ENCODE results near the gene RFC2. TPM values are rescaled to one million over a fixed set of nuclear protein-coding genes. Genes with fewer than 3 reads are reported as not detected.

Gene RFC2
- total RNA-seq, 1 donor from 2014 or later, result 71.3 TPM

DNA sequence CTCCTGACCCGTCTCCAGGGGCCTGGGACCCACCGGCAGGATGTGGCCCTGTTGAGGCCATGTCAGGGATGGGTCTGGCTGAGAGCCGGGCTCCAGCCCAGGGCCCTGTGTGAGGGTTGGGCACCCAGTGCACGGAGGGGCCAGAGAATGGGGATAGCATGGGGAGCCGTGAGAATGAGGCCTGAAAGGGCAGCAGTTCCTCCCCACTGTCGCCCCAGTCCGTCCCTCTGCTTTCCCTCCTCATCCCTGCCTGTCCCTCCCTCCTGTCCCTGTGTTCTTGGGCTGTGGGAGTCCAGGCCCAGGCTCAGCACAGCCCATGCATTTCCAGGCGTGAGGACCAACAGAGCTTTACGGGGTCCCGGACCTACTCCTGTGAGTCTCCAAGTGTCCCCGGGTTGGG lies 34.8 kb downstream of the RFC2 start:
- H3K36me3 Mint-ChIP-seq, result no peaks in the 10 kb centered on the region
- H3K9ac ChIP-seq, result no peak overlapping the region
- H3K4me3 Mint-ChIP-seq, result no peak overlapping the region
- H3K9me3 ChIP-seq (ENCODE audit: low read depth), result no peaks in the 10 kb centered on the region
- no peaks in the 10 kb centered on the region for H3K36me3 ChIP-seq
- H3K27me3 ChIP-seq, result no peaks in the 10 kb centered on the region
- no peaks in the 10 kb centered on the region for H3K79me2 ChIP-seq (ENCODE audit: low read depth)
- no peaks in the 10 kb centered on the region for H3K9me3 Mint-ChIP-seq
- no peak overlapping the region for H3K27ac Mint-ChIP-seq
- H2AFZ ChIP-seq (replicated peaks), result no peak overlapping the region
- peaks cover 2% of the 10 kb centered on the region for H3K4me1 Mint-ChIP-seq
- no peak overlapping the region for H3K4me2 ChIP-seq
- no peak for DNase-seq (ENCODE audit: low spot score)
- H3F3A ChIP-seq (ENCODE audit: low read depth), result peaks cover 3% of the 10 kb centered on the region
- no peak overlapping the region for H3K4me3 ChIP-seq
- no peaks in the 10 kb centered on the region for H4K20me1 ChIP-seq (ENCODE audit: low read depth)
- H3K4me1 ChIP-seq, result no peaks in the 10 kb centered on the region
- peaks cover 9% of the 10 kb centered on the region for H3K27me3 Mint-ChIP-seq (ENCODE audit: insufficient read depth, low read depth)
- TF ChIP-seq EZH2phosphoT487 (IDR thresholded peaks at IDR 0.05), result no peak
- TF ChIP-seq CTCF (IDR thresholded peaks at IDR 0.05), result no peak
- no peak for TF ChIP-seq EZH2 (IDR thresholded peaks at IDR 0.05)
- no peak overlapping the region for H3K27ac ChIP-seq

- Mint-ChIP-seq H3K4me3 (no peak overlapping the region), H3K4me1 (peaks cover 2% of the 10 kb centered on the region), H3K27me3 (ENCODE audit: insufficient read depth, low read depth) (peaks cover 8% of the 10 kb centered on the region), H3K27ac (no peak overlapping the region), H3K36me3 (no peaks in the 10 kb centered on the region), H3K9me3 (no peaks in the 10 kb centered on the region)
- Histone ChIP-seq H3K27me3 (no peaks in the 10 kb centered on the region), H3F3A (ENCODE audit: low read depth) (peaks cover 3% of the 10 kb centered on the region), H3K79me2 (ENCODE audit: low read depth) (no peaks in the 10 kb centered on the region), H3K9ac (no peak overlapping the region), H3K36me3 (no peaks in the 10 kb centered on the region), H3K27ac (no peak overlapping the region), H3K4me3 (no peak overlapping the region), H4K20me1 (ENCODE audit: low read depth) (no peaks in the 10 kb centered on the region), H3K4me1 (no peaks in the 10 kb centered on the region), H3K4me2 (no peak overlapping the region), H3K9me3 (ENCODE audit: low read depth) (no peaks in the 10 kb centered on the region), H2AFZ (replicated peaks) (no peak overlapping the region)
- TF ChIP-seq EZH2phosphoT487 (IDR thresholded peaks at IDR 0.05) (no peak), EZH2 (IDR thresholded peaks at IDR 0.05) (no peak), CTCF (IDR thresholded peaks at IDR 0.05) (no peak)
- no peak for DNase-seq (ENCODE audit: low spot score)
Observed at GRCh38 chr7:74218343-74218698, 35.9 kb downstream of the RFC2 start.

DNA sequence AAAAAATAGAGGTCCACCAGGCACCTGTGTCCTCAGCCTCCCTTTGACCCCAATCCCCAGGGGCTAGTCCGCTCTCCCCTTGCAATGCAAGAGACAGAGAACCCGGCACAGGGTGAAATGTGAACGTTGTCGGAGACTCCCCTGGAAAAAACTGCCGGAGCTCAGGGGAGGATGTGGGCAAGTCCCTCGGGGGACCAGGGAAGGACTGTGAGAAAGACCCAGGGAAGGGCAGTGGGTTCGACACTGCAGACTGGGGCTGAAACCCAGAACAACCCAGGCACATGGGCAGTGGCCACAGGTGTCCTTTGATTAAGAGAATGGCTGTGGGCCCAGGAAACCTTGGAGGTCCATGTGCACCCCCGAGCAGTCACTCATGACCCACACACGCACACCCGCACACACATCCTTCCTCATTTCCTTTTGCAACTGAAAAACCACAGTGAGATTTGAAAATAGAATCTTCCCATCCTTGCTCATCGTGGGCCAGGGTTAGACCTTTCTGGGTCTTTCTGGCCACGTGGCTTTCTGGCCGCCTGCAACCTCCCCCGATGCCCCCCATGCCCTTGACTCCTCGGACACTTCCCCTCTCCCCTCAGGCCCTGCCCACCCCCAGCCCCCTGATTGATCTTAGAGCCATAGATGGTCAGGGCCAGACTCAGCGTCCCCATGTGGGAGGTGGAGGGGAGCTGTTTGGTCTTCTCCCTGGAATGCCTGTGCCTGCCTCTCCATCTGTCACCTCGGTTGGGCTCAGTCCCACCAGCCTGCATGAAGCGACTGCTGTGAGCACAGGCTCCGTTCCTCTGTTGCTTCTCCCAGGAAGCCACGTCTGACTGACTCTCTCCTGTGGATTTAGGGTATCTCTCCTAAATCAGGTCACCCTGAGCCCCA lies 36.5 kb downstream of the RFC2 start:
- Histone ChIP-seq H4K20me1 (ENCODE audit: low read depth) (no peaks in the 10 kb centered on the region), H3K27me3 (no peaks in the 10 kb centered on the region), H3F3A (ENCODE audit: low read depth) (peaks cover 3% of the 10 kb centered on the region), H3K9ac (no peak overlapping the region), H3K36me3 (no peaks in the 10 kb centered on the region), H3K4me3 (no peak overlapping the region), H3K4me2 (no peak overlapping the region), H3K4me1 (no peaks in the 10 kb centered on the region), H2AFZ (replicated peaks) (no peak overlapping the region), H3K27ac (no peak overlapping the region), H3K79me2 (ENCODE audit: low read depth) (no peaks in the 10 kb centered on the region), H3K9me3 (ENCODE audit: low read depth) (no peaks in the 10 kb centered on the region)
- no peak for TF ChIP-seq EZH2phosphoT487 (IDR thresholded peaks at IDR 0.05)
- TF ChIP-seq EZH2 (IDR thresholded peaks at IDR 0.05), result no peak
- no peak for TF ChIP-seq CTCF (IDR thresholded peaks at IDR 0.05)
- Mint-ChIP-seq H3K4me1 (peaks cover 2% of the 10 kb centered on the region), H3K27me3 (ENCODE audit: insufficient read depth, low read depth) (peaks cover 8% of the 10 kb centered on the region), H3K27ac (peak overlapping the region; percentile 63), H3K4me3 (no peak overlapping the region), H3K36me3 (no peaks in the 10 kb centered on the region), H3K9me3 (no peaks in the 10 kb centered on the region)
- no peak for DNase-seq (ENCODE audit: low spot score)
